ENCODE measurements around the gene PRUNE2.

GRCh38 chr9:76681556-76681955 is 224.4 kb downstream of the PRUNE2 start:
- TF ChIP-seq EZH2phosphoT487 (IDR thresholded peaks at IDR 0.05; ENCODE audit: low read depth, severe bottlenecking, unreplicated experiment) (no peak), CTCF (IDR thresholded peaks at IDR 0.05; ENCODE audit: poor library complexity) (no peak), EZH2 (IDR thresholded peaks at IDR 0.05; ENCODE audit: borderline replicate concordance) (no peak)

Data from hepatocyte (in vitro differentiated cells).